ENCODE data around the gene C2orf68. TPM values are rescaled to one million over a fixed set of nuclear protein-coding genes. Genes with fewer than 3 reads are reported as not detected.
"Not testable (repeated sequence)": the region's sequence is repeated elsewhere in the genome, so short reads cannot be mapped to it uniquely, and the experiment has no call there.

C2orf68 gene
- total RNA-seq, 1 experiment from 2014 or later = 23.7 TPM

DNA sequence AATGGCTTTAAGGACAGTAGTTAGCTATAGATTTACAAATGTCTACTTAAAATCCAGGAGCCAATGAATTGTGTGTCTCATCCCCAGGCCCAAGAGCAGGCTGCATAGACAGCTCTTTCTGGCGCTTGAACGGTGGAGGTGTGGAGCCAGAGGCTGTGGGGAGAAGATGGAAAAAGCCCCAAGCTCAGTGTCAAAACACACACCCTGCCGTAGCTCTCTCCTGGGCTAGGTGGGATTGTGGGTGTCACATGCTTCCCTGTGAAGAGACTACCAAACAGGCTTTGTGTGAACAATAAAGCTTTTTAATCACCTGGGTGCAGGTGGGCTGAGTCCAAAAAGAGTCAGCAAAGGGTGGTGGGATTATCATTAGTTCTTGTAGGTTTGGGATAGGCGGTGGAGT, 45.5 kb upstream of the C2orf68 start:
- H3K27ac ChIP-seq (ENCODE audit: low read length); ATAC-seq; POLR2A ChIA-PET; intact Hi-C loops (cut with micrococcal nuclease; ENCODE audit: unreplicated experiment); H3K9me3 ChIP-seq (ENCODE audit: control insufficient read depth, insufficient read depth, low read depth, low read length); DNase-seq (ENCODE audit: low read depth, low spot score); H3K36me3 ChIP-seq (ENCODE audit: control insufficient read depth, insufficient read depth, low read length); H3K4me1 ChIP-seq (ENCODE audit: control insufficient read depth, insufficient read depth, low read length); BruUV-seq (replicated peaks); H3K27me3 ChIP-seq (ENCODE audit: control insufficient read depth, insufficient read depth, low read length); H3K4me3 ChIP-seq (ENCODE audit: low read depth in 2 of 2, low read length in 2 of 2): not testable (repeated sequence)
- CTCF ChIA-PET = interaction anchor here (0.7 kb wide), 1 partner anchor 9 kb away, joined by 3 read pairs; no protein-coding TSS in a partner anchor
- in situ Hi-C loops (cut with HindIII; ENCODE audit: low pct_unique_long_range_greater_than_20kb, low sequenced_read_pairs) = loop anchor here (5.0 kb wide), 1 partner anchor 50 kb away; no protein-coding TSS in a partner anchor

DNA sequence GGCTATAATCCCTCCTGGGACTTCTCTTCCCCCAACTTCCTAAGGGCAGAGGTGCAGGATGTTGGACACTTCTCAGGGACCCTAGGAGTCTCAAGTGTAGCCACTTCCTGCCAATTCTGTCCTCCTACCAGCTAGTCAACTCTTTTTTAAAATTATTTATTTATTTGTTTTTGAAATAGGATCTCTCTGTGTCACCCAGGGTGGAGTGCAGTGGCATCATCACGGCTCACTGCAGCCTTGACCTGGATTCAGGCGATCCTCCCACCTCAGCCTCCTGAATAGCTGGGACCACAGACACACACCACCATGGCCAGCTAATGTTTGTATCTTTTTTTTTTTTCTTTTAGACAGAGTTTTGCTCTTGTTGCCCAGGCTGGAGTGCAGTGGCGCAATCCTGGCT, 44.6 kb upstream of the C2orf68 start:
- POLR2A ChIA-PET = no interaction called here
- H3K4me1 ChIP-seq (ENCODE audit: control insufficient read depth, insufficient read depth, low read length) = no peaks in the 10 kb centered on the region
- intact Hi-C loops (cut with micrococcal nuclease; ENCODE audit: unreplicated experiment) = no loop called here
- no peak overlapping the region for H3K27ac ChIP-seq (ENCODE audit: low read length)
- H3K27me3 ChIP-seq (ENCODE audit: control insufficient read depth, insufficient read depth, low read length) = no peaks in the 10 kb centered on the region
- no peak for TF ChIP-seq TCF7L2 (IDR thresholded peaks at IDR 0.05; ENCODE audit: low read depth, low read length)
- no peak for TF ChIP-seq POLR2AphosphoS5 (IDR thresholded peaks at IDR 0.05; ENCODE audit: low read depth, low read length)
- TF ChIP-seq, protein P1, sequence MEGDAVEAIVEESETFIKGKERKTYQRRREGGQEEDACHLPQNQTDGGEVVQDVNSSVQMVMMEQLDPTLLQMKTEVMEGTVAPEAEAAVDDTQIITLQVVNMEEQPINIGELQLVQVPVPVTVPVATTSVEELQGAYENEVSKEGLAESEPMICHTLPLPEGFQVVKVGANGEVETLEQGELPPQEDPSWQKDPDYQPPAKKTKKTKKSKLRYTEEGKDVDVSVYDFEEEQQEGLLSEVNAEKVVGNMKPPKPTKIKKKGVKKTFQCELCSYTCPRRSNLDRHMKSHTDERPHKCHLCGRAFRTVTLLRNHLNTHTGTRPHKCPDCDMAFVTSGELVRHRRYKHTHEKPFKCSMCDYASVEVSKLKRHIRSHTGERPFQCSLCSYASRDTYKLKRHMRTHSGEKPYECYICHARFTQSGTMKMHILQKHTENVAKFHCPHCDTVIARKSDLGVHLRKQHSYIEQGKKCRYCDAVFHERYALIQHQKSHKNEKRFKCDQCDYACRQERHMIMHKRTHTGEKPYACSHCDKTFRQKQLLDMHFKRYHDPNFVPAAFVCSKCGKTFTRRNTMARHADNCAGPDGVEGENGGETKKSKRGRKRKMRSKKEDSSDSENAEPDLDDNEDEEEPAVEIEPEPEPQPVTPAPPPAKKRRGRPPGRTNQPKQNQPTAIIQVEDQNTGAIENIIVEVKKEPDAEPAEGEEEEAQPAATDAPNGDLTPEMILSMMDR (IDR thresholded peaks at IDR 0.05) = no peak
- CTCF ChIA-PET = interaction anchor here (0.7 kb wide), 1 partner anchor 8 kb away, joined by 3 read pairs; no protein-coding TSS in a partner anchor
- BruUV-seq (replicated peaks) = no TSS peak
- no peaks in the 10 kb centered on the region for H3K36me3 ChIP-seq (ENCODE audit: control insufficient read depth, insufficient read depth, low read length)
- H3K9me3 ChIP-seq (ENCODE audit: control insufficient read depth, insufficient read depth, low read depth, low read length) = no peaks in the 10 kb centered on the region
- DNase-seq (ENCODE audit: low read depth, low spot score) (no peak), ATAC-seq (no peak)
- in situ Hi-C loops (cut with HindIII; ENCODE audit: low pct_unique_long_range_greater_than_20kb, low sequenced_read_pairs) = loop anchor here (5.0 kb wide), 1 partner anchor 51 kb away; no protein-coding TSS in a partner anchor
- no peak overlapping the region for H3K4me3 ChIP-seq (ENCODE audit: low read depth in 2 of 2, low read length in 2 of 2)

DNA sequence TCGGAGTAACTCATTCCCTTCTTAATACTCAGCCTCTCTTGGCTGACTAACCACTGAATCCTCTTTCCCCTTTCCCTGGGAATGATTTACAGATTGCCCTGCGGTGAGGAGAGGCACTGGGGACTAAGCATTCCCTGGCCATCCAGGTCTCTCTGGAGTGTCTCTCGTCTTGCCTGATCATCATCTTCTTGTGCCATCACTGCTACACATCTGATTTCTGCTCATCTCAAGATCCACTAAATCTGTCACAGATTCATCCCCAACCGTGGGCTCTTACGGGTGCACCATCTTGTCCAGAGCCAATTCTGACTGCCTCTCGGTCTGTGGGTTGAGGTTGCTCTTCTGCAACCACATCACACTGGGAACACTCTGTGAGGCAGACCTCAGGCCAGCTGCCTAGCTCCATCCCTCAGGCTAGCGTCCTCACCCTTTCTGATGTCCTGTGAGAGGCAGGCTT, 44.1 kb upstream of the C2orf68 start:
- ChIA-PET POLR2A (no interaction called here), CTCF (no interaction called here)
- Histone ChIP-seq H3K4me1 (ENCODE audit: control insufficient read depth, insufficient read depth, low read length) (no peaks in the 10 kb centered on the region), H3K36me3 (ENCODE audit: control insufficient read depth, insufficient read depth, low read length) (no peaks in the 10 kb centered on the region), H3K27ac (ENCODE audit: low read length) (no peak overlapping the region), H3K9me3 (ENCODE audit: control insufficient read depth, insufficient read depth, low read depth, low read length) (no peaks in the 10 kb centered on the region), H3K4me3 (ENCODE audit: low read depth in 2 of 2, low read length in 2 of 2) (no peak overlapping the region), H3K27me3 (ENCODE audit: control insufficient read depth, insufficient read depth, low read length) (no peaks in the 10 kb centered on the region)
- TF ChIP-seq, protein P2, sequence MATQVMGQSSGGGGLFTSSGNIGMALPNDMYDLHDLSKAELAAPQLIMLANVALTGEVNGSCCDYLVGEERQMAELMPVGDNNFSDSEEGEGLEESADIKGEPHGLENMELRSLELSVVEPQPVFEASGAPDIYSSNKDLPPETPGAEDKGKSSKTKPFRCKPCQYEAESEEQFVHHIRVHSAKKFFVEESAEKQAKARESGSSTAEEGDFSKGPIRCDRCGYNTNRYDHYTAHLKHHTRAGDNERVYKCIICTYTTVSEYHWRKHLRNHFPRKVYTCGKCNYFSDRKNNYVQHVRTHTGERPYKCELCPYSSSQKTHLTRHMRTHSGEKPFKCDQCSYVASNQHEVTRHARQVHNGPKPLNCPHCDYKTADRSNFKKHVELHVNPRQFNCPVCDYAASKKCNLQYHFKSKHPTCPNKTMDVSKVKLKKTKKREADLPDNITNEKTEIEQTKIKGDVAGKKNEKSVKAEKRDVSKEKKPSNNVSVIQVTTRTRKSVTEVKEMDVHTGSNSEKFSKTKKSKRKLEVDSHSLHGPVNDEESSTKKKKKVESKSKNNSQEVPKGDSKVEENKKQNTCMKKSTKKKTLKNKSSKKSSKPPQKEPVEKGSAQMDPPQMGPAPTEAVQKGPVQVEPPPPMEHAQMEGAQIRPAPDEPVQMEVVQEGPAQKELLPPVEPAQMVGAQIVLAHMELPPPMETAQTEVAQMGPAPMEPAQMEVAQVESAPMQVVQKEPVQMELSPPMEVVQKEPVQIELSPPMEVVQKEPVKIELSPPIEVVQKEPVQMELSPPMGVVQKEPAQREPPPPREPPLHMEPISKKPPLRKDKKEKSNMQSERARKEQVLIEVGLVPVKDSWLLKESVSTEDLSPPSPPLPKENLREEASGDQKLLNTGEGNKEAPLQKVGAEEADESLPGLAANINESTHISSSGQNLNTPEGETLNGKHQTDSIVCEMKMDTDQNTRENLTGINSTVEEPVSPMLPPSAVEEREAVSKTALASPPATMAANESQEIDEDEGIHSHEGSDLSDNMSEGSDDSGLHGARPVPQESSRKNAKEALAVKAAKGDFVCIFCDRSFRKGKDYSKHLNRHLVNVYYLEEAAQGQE (IDR thresholded peaks at IDR 0.05; ENCODE audit: insufficient read depth in 1 of 2, low read depth in 2 of 2, low read length in 1 of 2) = no peak
- TF ChIP-seq, protein P1 (IDR thresholded peaks at IDR 0.05) = no peak
- TF ChIP-seq SIN3A (IDR thresholded peaks at IDR 0.05; ENCODE audit: borderline replicate concordance, insufficient read depth, low read depth, low read length) (no peak), POLR2AphosphoS5 (IDR thresholded peaks at IDR 0.05; ENCODE audit: low read depth, low read length) (no peak), TCF7L2 (IDR thresholded peaks at IDR 0.05; ENCODE audit: low read depth, low read length) (no peak)
- intact Hi-C loops (cut with micrococcal nuclease; ENCODE audit: unreplicated experiment) = no loop called here
- no peak for ATAC-seq
- DNase-seq (ENCODE audit: low read depth, low spot score) = no peak
- in situ Hi-C loops (cut with HindIII; ENCODE audit: low pct_unique_long_range_greater_than_20kb, low sequenced_read_pairs) = loop anchor here (5.0 kb wide), 1 partner anchor 51 kb away; no protein-coding TSS in a partner anchor
- no TSS peak for BruUV-seq (replicated peaks)

All from Panc1 (cell line).